Smooth muscle cell (in vitro differentiated cells): ENCODE results near the gene RIC1. TPM values are rescaled to one million over a fixed set of nuclear protein-coding genes. Genes with fewer than 3 reads are reported as not detected.
A peak's percentile ranks its signal among the peaks of the same experiment; 100 is the strongest.

ENCODE experiments used
- DNase-seq: peaks from one replicate; lab custom pipeline; 2025; ENCODE audit not compliant: unreplicated experiment; lab: John Stamatoyannopoulos, UW
- H2AFZ ChIP-seq: fragments of 200-600 bp; sonication (generic); 2 replicates; pipeline ENCODE4 v1.6.0; 2016; ENCODE audit warnings: antibody characterized with exemption, low read depth, mild to moderate bottlenecking
- H3F3A ChIP-seq: fragments of 200-600 bp; sonication (generic); 2 replicates; pipeline ENCODE4 v1.6.0; 2017; ENCODE audit warnings: antibody characterized with exemption, low read depth
- H3K27ac ChIP-seq: fragments of 200-600 bp; sonication (generic); 2 replicates; pipeline ENCODE4 v1.5.1; 2016; ENCODE audit warnings: low read depth, mild to moderate bottlenecking
- H3K27me3 ChIP-seq: fragments of 200-600 bp; sonication (generic); 2 replicates; pipeline ENCODE4 v1.6.1; 2016; ENCODE audit warnings: low read depth, mild to moderate bottlenecking
- H3K36me3 ChIP-seq: fragments of 200-600 bp; sonication (generic); 2 replicates; pipeline ENCODE4 v1.5.1; 2016; ENCODE audit warnings: low read depth
- H3K4me1 ChIP-seq: fragments of 200-600 bp; sonication (generic); 2 replicates; pipeline ENCODE4 v1.5.1; 2016; ENCODE audit warnings: low read depth
- H3K4me2 ChIP-seq: fragments of 200-600 bp; sonication (generic); 2 replicates; pipeline ENCODE4 v1.6.0; 2016; ENCODE audit warnings: mild to moderate bottlenecking
- H3K4me3 ChIP-seq: fragments of 200-600 bp; sonication (generic); 2 replicates; pipeline ENCODE4 v1.5.1; 2016; ENCODE audit warnings: mild to moderate bottlenecking
- H3K79me2 ChIP-seq: fragments of 200-600 bp; sonication (generic); 2 replicates; pipeline ENCODE4 v1.6.0; 2016; ENCODE audit warnings: low read depth, mild to moderate bottlenecking
- H3K9ac ChIP-seq: fragments of 200-600 bp; sonication (generic); 2 replicates; pipeline ENCODE4 v1.6.0; 2016; ENCODE audit warnings: low read depth
- H3K9me3 ChIP-seq: fragments of 200-600 bp; sonication (generic); replicated peaks from 2 replicates; pipeline ENCODE4 v1.5.1; 2016; ENCODE audit warnings: low read depth
- H4K20me1 ChIP-seq: fragments of 200-600 bp; sonication (generic); 2 replicates; pipeline ENCODE4 v1.6.0; 2016; ENCODE audit warnings: low read depth
- CTCF ChIP-seq: fragments of 200-600 bp; sonication (generic); IDR thresholded peaks from 2 replicates; pipeline ENCODE4 v1.5.1; 2017; ENCODE audit warnings: borderline replicate concordance, mild to moderate bottlenecking, antibody characterized with exemption; ENCODE audit not compliant: insufficient read depth, poor library complexity, severe bottlenecking
- whole genome bisulfite sequencing: methylation state at CpG from one replicate; pipeline ENCODE4 v1.1.7; 2016; ENCODE audit warnings: low lambda C conversion rate; 5-methylcytosine and 5-hydroxymethylcytosine counted together
- polyA plus RNA-seq: library from polyadenylated mRNA; unstranded; fragments of >200 nt; fragmentation: Nextera tagmentation; extraction: Ambion mirVana; gene quantifications from 2 replicates; pipeline ENCODE4 v1.2.1, GENCODE V29; 2016
- total RNA-seq: library from RNA; depleted of rRNA; stranded (reverse); fragments of >200 nt; gene quantifications from 2 replicates; pipeline ENCODE4 v1.2.3, GENCODE V29; 2014

Gene RIC1
- total and polyA plus RNA-seq, 2 experiments from 2014 or later = 9.9 to 52.4 TPM

GRCh38 chr9:5582835-5583195, 46.1 kb upstream of the RIC1 start:
- H3K4me2 ChIP-seq = peak overlapping the region; percentile 39
- no peak overlapping the region for H2AFZ ChIP-seq
- no peaks in the 10 kb centered on the region for H4K20me1 ChIP-seq
- no peaks in the 10 kb centered on the region for H3K4me1 ChIP-seq
- H3K27ac ChIP-seq = peak overlapping the region; percentile 73
- DNase-seq = no peak
- no peaks in the 10 kb centered on the region for H3F3A ChIP-seq
- no peak overlapping the region for H3K4me3 ChIP-seq
- no peaks in the 10 kb centered on the region for H3K27me3 ChIP-seq
- H3K9me3 ChIP-seq = no peaks in the 10 kb centered on the region
- no peaks in the 10 kb centered on the region for H3K79me2 ChIP-seq
- no peak for TF ChIP-seq CTCF
- H3K36me3 ChIP-seq = no peaks in the 10 kb centered on the region
- 61% methylated on average over 2 of the region's 2 CpGs for WGBS
- no peak overlapping the region for H3K9ac ChIP-seq

- H3F3A ChIP-seq = no peaks in the 10 kb centered on the region
- no peaks in the 10 kb centered on the region for H3K79me2 ChIP-seq
- no peak for TF ChIP-seq CTCF
- H3K4me3 ChIP-seq = no peak overlapping the region
- no peaks in the 10 kb centered on the region for H3K36me3 ChIP-seq
- no peak overlapping the region for H3K4me2 ChIP-seq
- H3K27me3 ChIP-seq = no peaks in the 10 kb centered on the region
- DNase-seq = no peak
- no peak overlapping the region for H3K9ac ChIP-seq
- peak overlapping the region; percentile 83 for H3K27ac ChIP-seq
- H4K20me1 ChIP-seq = no peaks in the 10 kb centered on the region
- no peak overlapping the region for H2AFZ ChIP-seq
- no peaks in the 10 kb centered on the region for H3K9me3 ChIP-seq
- H3K4me1 ChIP-seq = no peaks in the 10 kb centered on the region
Observed at GRCh38 chr9:5586391-5586802, 42.5 kb upstream of the RIC1 start.

- no peak for DNase-seq
- H3K36me3 ChIP-seq = no peaks in the 10 kb centered on the region
- H3K9me3 ChIP-seq = no peaks in the 10 kb centered on the region
Observed at GRCh38 chr9:5587024-5587423, 41.9 kb upstream of the RIC1 start.

More at GRCh38 chr9:5587024-5587423, 41.9 kb upstream of the RIC1 start:
- Histone ChIP-seq H3K4me3 (no peak overlapping the region), H3K9ac (peak overlapping the region; percentile 16), H2AFZ (no peak overlapping the region), H3K79me2 (no peaks in the 10 kb centered on the region), H3F3A (no peaks in the 10 kb centered on the region), H3K27me3 (no peaks in the 10 kb centered on the region), H4K20me1 (no peaks in the 10 kb centered on the region), H3K4me2 (no peak overlapping the region), H3K4me1 (no peaks in the 10 kb centered on the region), H3K27ac (peak overlapping the region; percentile 83)
- WGBS = 15% methylated on average over 1 of the region's 1 CpG
- no peak for TF ChIP-seq CTCF
